Fibroblast of the conjunctiva (primary cell): Measurements from ENCODE around the gene RASGRF1.
"Not testable (repeated sequence)": the region's sequence is repeated elsewhere in the genome, so short reads cannot be mapped to it uniquely, and the experiment has no call there.

ENCODE experiments used
- DNase-seq: peaks from one replicate; pipeline ENCODE4 v3.0.0-alpha.2; 2010; ENCODE audit warnings: low read depth

RASGRF1 gene

DNA sequence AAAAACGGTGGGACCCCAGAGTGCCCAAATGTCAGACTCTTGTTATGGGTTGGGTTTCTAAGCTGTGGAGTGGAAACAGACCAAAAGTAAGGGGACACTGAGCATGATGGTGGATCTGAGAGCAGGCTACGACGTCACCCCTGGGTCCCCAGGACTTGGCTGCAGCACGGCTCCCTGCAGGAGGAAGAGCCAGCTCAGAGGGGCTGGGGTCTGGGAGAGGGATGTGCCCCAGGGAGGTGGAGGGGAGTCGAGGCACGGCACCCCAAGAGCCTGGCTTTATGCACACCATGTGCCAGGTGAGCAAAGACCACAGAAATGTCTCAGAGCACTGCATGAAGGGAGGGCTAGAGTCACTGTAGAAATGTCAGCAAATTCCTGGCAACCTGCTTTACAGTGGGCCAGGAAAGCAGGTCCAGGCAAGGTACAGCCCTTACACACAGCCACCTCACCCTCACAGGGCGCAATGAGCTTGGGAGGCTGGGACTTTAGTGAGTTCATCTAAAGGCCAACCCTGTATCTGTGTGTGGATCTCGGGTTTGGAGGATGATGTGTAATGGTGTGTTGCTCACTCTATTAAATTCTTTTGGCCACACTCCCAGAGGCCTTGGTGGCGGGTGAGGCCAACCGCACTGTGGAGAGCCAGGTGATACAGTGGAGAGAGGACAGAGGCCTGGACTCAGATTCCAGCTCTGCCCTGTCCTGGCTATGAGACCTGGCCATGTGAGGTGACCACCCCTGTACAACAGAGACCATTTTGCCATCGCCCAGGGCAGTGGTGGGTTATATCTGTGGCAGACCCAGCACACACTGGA is 159.8 kb downstream of the RASGRF1 start:
- no peak for DNase-seq

DNA sequence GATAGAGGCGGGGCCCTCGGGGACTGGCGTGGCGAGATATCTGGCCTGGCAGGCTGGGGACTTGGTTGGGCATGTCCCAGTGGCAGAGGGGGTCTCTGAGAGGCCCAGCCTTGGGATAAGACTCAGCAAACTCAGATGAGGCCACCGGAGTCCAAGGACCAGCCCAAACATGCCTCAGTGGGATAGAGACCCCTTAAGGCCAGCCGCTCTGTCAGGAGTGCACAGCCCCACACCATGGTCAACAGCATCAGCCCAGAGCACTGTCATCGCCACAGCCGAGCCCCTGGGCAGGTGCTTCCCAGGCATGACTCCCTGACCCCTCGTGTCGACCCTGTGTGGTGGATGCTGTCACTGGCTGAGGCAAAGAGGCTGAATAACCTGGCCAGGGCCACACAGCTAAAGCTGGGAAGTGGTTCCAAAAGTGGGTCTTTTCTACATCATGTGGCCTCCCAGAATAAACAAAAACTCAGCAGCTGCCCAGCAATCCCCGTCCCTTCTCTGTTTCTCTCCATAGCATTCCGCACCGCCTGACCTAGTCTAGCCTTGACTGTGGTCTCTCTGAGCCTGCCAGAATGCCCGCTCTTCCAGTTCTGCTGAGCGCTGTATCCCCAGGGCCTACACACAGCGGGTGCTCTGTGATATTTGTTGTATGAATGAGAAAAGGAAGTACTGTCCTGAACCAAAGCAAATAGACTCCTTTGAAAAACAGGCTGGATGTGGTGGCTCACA is 160.9 kb downstream of the RASGRF1 start:
- no peak for DNase-seq

DNA sequence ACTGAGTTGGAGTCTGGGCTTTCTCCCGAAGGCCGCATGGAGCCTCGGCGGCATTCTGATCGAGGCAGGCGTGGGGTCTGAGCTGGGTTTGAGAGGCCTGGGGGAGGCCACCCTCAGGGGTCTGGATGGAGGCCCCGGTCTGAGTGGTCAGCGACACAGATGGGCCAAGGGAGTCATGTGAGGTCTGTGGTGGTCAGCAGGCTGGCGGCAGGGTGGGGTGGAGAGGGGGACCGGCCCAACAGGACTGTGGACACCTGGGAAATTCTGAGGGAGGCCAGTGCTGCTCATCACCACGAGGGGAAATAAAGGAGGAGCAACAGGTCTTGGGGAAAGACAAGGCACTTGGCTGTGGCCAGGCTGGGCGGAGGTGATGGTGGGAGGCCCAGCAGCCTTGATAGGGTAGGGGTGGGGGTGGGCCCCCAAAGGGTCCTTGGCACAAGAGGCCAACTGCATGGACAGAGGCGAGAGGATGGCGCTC is 161.9 kb downstream of the RASGRF1 start:
- no peak for DNase-seq

DNA sequence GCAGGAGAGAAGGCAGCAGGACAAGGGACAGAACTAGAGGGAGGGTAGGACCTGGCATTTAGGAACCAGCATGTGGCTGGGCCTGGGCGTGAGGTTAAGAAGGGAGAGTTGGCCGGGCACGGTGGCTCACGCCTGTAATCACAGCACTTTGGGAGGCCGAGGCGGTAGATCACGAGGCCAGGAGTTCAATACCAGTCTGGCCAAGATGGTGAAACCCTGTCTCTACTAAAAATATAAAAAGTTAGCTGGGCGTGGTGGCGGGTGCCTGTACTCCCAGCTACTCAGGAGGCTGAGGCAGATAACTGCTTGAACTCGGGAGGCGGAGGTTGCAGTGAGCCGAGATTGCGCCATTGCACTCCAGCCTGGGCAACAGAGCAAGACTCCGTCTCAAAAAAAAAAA is 162.4 kb downstream of the RASGRF1 start:
- DNase-seq, result not testable (repeated sequence)

DNA sequence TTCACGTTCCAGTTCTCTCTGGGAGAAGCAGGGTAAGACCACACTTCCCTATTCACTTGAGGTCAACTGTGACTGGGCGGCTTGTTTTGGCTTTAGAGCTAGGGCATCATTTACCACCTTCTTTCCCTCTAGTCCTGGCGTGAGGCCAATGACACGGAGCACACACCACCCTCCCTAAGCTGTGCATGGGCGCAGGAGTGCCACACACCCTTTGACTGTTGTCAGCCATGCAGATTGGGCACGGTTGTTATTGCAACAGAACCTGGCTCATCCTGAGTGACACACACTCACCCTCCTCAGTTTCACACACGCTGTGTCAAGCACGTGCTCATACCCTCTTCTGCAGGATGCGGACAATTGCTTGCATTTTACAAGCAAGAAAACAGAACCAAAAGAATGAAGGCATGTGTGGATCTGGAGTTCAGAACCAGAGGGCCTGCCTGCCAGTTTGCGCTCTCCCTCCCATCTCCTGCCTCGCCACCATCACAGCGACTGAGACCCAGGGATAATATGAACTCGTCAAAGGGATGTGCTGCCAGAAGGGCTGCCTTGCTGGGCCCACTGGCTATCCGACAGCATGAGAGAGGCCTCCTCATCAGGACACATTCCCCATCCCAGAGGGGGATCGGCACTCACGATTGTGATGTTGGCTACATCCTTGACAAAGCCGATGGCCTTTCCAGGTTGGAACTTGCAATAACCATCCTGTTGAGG is 163.3 kb downstream of the RASGRF1 start:
- no peak for DNase-seq

DNA sequence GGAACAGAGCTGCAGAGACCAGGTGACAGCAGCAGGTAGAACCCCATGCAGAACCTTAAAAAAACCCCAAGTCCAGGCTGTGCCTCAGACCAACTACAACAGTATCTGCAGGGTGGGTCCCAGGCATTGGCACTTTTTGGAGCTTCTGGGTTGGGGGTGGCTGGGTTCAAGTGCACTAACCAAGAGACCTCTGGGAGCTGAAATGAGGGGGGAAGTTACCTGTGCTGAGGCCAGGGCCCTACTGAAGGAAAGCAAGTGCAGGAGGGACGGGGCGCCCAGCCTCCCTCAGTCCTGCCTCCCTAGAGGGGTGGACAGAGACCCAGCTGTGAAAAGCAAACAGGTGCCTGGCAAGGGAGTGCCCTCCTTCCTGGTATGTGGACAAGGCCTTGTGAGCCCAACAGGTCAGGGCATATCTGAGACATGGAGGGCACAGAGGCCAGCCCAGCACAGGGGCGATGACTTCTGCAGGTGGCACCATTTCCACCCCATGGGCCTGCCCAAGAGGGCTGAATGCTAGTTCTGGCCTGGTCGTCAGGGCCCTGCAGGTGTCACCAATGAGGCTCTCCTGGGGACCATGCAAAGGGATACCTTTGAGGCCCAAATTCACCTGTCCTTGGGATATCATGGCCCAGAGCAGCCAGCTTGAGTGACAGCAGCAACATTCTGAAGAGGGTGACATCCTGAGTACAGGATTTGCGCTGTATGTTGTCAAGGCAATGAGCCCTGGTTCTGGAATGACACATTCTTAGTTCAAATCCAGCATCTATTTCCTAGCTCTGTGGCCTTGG is 164.4 kb downstream of the RASGRF1 start:
- DNase-seq, result no peak

DNA sequence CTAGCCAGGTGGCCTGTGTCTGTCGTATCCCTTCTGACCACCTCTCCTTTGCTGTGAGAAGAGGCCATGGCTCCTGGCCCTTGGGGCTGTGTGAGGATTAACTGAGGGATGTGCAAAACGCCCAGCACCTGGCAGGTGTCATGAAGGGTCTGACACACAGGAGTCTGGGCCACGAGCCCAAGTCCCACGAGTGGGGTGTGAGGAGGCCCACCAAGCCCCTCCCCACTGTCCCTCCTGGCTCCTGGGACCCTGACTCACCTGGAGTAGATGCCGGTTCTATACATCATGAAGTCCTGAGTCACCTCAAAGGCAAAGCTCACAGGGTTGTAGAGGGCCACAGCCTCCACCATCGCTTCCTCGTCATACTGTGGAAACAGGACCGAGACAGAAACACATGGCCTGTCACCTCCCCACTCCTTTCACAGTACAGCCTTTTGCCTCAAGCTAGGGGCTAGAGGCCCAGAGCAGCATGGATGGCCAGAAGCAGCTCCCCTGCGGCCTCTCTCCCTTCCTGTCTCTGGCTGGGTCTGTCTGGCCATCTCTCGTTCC is 165.4 kb downstream of the RASGRF1 start:
- no peak for DNase-seq

DNA sequence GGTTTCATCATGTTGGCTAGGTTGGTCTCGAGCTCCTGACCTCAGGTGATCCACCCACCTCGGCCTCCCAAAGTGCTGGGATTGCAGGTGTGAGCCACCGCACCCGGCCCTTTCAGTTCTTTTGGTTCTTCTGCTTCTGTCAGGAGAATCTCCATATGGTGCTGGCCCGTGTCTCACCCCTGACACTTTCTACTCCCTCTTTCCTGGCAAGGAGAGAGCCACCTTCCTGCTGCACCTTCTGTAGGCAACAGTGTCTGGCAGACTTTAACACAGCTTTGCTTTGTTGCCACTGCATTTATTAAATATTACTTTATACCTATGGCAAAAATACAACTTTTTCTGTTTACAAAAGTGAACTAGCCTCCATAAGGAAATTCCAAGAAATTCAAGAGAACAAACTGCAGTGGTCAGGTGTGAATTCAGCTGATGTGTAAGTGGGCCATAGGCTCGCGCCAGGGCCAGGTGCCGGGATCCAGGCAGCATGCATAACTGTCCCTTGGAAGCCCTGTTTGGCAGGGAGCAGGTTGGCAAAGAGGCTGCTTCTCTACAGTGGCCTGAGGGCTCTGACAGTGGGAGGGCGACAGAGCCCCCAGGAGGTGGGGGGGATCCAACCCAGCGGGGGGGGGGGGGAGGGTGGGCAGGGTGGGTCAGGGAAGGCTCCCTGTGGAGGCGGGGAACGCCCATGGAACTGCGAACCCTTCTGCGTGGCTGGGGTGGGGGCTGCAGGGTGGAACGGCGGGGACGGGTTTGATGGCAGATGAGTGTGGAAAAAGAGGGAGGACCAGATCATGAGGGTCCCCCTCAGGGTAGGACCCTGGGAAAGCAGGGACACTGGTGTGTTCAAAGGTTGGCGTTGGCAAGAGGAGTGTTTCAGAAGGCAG is 166.9 kb downstream of the RASGRF1 start:
- DNase-seq, result no peak

DNA sequence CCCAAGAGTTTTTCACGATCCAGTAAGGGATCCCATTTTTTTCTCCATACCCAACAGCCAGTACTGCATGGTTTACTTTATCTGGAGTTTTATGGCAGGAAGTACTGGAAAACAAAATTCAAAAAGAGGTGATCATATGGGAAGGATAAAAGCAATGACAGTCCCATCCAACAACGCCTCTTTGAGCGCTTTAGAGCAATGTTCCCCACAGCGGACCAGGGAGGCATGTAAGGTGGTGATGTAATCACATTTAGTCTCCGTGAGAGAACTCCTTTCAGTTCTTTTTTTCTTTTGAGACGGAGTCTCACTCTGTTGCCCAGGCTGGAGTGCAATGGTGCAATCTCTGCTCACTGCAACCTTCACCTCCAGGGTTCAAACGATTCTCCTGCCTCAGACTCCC is 167.6 kb downstream of the RASGRF1 start:
- DNase-seq, result no peak

DNA sequence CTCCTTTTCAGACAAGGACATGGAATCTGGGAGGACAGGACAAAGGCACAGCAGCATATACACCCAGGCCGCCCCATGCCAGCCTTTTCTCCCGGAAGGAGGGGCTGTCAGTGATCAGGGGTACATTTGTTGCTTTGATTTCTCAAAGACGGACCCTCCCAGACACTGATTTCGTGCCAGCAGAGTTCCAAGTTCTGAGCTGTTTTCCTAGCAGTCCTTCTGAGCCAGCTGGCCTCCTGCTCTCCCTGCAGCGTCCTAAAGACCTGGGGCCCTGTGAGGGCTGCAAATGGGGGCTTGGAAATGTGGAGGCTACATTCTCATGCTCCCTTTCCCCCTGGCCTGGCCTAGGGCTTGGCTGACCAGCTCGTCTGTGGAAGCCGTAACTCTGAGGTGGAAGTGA is 168.1 kb downstream of the RASGRF1 start:
- no peak for DNase-seq

DNA sequence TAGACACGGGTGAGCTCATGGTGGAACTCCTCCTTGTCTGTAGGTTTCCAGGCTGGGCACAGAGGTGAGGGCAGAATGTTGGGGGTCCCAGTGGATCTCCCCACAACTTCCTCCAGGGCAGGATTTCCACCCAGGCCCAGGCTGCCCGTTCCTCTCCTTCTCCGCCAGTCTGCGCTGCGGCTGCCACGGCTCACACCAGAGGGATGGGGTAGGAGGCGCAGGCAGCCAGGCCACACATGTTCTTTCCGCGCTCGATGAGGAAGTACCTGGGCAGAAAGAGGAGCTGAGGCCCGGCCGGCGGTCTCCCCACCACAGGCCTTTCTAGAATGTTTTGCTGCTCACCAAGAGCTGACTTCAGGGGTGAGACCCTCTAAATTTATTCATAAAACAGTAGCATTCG is 168.6 kb downstream of the RASGRF1 start:
- DNase-seq, result no peak

DNA sequence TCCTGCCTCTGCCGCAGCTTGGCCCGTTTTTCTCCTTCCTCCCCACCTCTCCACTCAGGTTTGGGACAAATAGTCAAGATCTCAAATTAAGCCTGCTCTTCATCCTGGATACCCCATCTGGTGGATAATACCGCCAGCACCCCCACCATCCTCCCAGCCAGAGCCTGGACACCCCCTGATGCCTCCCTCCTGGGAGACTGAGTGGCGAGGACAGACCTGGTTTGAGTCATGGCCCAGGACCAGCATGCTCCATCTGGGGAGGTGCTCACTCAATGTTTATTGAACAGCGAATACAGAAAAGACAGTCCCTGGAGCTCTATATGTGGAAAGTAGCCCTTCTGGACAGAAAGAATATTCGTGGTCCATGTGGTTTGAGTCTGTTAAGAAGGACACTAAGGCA is 169.1 kb downstream of the RASGRF1 start:
- DNase-seq, result no peak

DNA sequence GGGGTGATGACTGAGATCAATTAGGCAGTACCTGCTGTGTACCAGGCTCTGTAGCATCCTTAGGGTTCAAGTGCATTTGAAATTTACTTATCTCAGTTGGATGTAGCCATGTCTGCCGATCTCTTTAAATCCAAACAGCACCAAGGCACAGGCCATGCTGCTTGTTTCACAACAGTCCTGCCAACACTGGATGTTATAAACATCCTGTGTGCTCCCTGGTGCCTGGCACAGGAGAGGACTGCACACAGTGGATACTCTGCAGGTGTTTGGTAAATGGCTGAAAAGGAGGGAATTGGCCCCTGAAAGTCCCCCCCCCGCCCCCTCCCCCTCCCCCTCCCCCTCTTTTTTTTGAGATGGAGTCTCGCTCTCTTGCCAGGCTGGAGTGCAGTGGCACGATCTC is 172.7 kb downstream of the RASGRF1 start:
- DNase-seq, result no peak

DNA sequence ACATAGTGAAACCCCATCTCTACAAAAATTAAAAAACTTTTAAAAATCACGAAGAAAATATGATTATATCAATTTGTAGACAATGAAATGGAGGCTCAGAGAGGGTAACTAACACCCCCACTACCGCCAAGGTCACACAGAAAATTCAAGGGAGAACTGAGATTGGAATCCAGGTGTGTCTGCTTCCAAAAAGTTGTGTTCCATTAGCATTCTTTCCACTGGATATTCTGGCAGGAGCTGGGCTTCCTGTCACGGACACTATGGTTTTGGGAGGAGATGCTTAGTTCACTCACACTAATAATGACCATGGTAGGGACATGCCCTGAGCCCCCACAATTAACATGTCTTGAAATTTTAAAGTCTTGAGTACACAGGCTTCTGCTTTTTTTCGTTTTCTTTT is 174.5 kb downstream of the RASGRF1 start:
- no peak for DNase-seq

DNA sequence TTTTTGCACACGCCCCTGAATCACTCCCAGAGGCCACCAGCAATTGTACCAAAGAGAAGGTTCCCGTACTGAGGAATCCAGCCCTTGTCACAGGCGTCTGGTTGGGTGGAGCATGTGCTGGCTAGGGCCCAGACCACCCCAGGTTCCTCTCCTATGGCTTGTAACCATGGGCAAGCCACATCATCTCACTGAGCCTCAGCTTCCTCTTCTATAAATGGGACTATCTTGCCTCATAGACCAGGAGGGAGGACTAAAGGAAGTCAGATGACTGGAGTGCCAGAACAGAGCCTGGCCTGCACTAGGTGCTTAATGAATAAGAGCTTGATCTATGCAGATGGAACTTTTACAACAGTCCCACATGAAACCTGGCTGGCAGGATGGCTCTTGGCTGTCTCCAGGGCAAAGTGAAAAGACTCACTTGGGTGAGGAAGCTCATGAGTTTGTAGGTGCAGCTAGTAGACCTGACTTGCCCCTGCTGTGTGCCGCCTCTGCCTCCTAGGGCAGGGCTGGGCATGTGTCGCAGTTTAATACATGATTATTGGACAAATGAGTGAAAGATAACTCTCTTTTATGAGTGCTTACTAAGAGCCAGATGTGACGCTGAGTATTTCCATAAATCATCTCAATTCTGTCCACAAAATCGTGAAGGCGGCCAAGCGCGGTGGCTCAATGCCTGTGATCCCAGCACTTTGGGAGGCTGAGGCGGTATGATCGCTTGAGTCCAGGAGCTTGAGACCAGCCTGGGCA is 175.1 kb downstream of the RASGRF1 start:
- DNase-seq, result no peak

DNA sequence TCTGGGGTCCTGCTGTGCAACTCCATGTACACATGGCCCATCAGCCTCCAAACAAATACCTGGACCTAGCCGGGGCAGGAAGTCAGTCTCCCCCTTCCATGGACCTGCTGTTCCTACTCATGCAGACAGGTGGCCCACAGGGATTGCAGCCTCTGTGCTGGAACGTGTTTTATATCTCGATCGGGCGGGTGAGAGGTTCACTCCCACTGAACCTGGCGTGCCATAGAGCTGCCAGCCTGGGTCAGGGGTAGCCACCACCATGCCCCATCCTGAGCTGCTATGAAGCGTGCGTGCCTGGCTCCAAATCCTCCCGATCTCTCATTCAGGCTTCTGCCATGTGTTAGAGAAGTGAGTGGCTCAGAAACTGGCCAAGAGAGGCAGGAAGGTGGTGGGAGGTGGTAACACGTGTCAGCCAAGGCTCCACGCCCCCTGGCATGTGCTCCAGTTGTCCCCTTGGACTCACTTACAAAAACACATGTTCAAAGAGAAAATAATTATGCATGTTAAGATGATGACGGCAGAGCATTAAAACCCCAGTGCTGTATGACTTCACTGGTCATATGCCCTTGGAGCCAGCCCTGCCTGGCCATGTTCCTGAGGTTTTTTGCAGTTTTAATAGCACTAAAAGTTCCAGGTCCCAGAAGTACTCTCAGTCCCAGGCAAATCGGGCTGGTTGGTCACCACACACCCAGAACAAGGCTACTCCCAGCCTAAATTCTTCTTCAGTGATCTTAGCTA is 176.4 kb downstream of the RASGRF1 start:
- DNase-seq, result no peak

DNA sequence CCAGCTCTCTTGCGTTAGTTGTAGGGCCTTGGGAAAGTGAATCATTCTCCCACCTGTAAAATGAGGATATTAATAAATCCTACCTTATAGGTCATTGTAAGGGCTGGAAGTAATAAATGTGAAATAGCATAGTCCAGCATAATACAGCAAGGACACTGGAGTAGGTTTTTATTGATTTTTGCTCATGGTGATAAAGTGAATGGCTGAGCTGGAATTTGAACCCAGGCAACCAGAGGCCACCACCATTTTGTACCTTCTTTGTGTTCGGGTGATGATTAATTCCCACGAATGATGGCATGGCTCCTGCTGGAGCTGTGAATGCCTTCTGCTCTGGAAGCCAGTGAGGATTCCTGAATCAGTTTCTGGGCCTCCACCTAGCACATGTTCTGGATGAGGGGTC is 177.6 kb downstream of the RASGRF1 start:
- DNase-seq, result no peak

DNA sequence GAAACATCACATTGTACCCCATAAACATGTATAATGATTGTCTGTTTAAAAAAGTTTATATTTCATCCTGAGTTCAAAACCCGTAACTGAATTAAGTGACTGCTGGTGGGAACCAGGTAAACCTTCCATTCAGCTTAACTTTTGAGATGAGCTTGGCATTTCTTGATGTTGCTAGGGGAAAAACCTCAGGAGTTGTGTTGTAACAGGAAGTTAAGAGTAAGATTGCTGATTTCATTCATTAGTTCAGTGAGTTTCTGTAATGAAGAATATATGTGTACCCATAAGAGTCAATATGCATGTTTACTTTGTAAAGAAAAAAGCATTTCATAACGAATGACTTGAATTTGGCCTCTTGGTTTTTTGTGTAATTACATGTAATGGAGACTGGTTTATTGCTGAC is 178.3 kb downstream of the RASGRF1 start:
- DNase-seq, result no peak

DNA sequence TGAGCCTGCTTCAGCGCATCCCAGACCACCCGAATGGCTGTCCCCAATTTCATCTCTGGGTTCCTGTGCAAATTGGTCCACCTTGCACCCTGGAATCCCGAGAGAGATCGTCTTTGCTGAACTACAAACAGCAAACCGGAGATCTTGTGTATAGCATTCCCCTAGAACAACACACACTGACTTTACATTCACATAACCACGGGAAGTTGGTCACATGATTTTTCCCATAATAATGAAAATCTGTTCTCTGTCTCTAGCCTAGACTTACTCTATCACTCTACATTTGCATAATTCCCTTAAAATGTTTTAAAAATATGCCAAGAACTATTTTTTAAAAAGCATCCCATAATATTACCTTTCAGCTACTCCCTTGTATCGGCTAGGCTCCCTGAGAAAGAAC is 180.3 kb downstream of the RASGRF1 start:
- no peak for DNase-seq
